Body of pancreas (tissue), 4 donors: ENCODE data around the gene KIRREL3.

Source experiments
- POLR2A ChIP-seq, 3 donors: fragments of 450-650 bp; IDR thresholded peaks; one replicate each; pipeline ENCODE4 v1.6.1; 2016; ENCODE audit warnings: antibody characterized with exemption in 3 of 3, mild to moderate bottlenecking in 2 of 3
- TF ChIP-seq, protein P1 (sequence below), 7 experiments: fragments of 450-650 bp in 4 of 7; fragments of 200-600 bp in 3 of 7; sonication (generic) in 3 of 7; IDR thresholded peaks; one replicate each; pipeline ENCODE4 v1.5.1; 2016 to 2019; ENCODE audit warnings: antibody characterized with exemption in 7 of 7

- TF ChIP-seq, protein P1, sequence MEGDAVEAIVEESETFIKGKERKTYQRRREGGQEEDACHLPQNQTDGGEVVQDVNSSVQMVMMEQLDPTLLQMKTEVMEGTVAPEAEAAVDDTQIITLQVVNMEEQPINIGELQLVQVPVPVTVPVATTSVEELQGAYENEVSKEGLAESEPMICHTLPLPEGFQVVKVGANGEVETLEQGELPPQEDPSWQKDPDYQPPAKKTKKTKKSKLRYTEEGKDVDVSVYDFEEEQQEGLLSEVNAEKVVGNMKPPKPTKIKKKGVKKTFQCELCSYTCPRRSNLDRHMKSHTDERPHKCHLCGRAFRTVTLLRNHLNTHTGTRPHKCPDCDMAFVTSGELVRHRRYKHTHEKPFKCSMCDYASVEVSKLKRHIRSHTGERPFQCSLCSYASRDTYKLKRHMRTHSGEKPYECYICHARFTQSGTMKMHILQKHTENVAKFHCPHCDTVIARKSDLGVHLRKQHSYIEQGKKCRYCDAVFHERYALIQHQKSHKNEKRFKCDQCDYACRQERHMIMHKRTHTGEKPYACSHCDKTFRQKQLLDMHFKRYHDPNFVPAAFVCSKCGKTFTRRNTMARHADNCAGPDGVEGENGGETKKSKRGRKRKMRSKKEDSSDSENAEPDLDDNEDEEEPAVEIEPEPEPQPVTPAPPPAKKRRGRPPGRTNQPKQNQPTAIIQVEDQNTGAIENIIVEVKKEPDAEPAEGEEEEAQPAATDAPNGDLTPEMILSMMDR (IDR thresholded peaks at IDR 0.05), result no peak
- TF ChIP-seq POLR2A (IDR thresholded peaks at IDR 0.05), result no peak
Measured at GRCh38 chr11:126968915-126969314, 31.7 kb downstream of the KIRREL3 start.
